NOMO-1 (cell line): ENCODE measurements around the gene TEX14.

Source experiments
- DNase-seq, 2 experiments: peaks; one replicate each; lab custom pipeline; 2025; ENCODE audit not compliant: unreplicated experiment in 2 of 2; lab: John Stamatoyannopoulos, UW

The TEX14 gene

GRCh38 chr17:58530655-58531054 lies 161.2 kb downstream of the TEX14 start:
- DNase-seq, result no peak

GRCh38 chr17:58529275-58529674 lies 162.6 kb downstream of the TEX14 start:
- DNase-seq, result no peak

- no peak for DNase-seq
Observed at GRCh38 chr17:58528443-58528842, 163.4 kb downstream of the TEX14 start.

- no peak for DNase-seq
Observed at GRCh38 chr17:58527949-58528348, 163.9 kb downstream of the TEX14 start.

- DNase-seq, result no peak
Observed at GRCh38 chr17:58527306-58527705, 164.5 kb downstream of the TEX14 start.

GRCh38 chr17:58525239-58525638 lies 166.6 kb downstream of the TEX14 start:
- DNase-seq, result no peak

- no peak for DNase-seq
Observed at GRCh38 chr17:58521680-58522079, 170.2 kb downstream of the TEX14 start.

- no peak for DNase-seq
Observed at GRCh38 chr17:58520843-58521430, 170.9 kb downstream of the TEX14 start.

- peak; percentile 100 for DNase-seq
Observed at GRCh38 chr17:58517928-58518609, 173.8 kb downstream of the TEX14 start.

- no peak for DNase-seq
Observed at GRCh38 chr17:58517378-58517927, 174.4 kb downstream of the TEX14 start.

- no peak for DNase-seq
Observed at GRCh38 chr17:58516644-58517377, 175.0 kb downstream of the TEX14 start.

- no peak for DNase-seq
Observed at GRCh38 chr17:58515286-58515685, 176.6 kb downstream of the TEX14 start.

GRCh38 chr17:58514770-58515157 lies 177.1 kb downstream of the TEX14 start:
- no peak for DNase-seq

- DNase-seq, result peak; percentile 65 to 83
Observed at GRCh38 chr17:58513965-58514769, 177.7 kb downstream of the TEX14 start, which contains the start of gene MTMR4. Gene MTMR4, minus strand, starts transcription at chr17:58514638. Its CDS starts 231 bp downstream, at chr17:58514407.

- no peak for DNase-seq
Observed at GRCh38 chr17:58513267-58513964, 178.4 kb downstream of the TEX14 start.

GRCh38 chr17:58510075-58510474 lies 181.8 kb downstream of the TEX14 start:
- no peak for DNase-seq

- DNase-seq, result no peak
Observed at GRCh38 chr17:58508341-58509067, 183.3 kb downstream of the TEX14 start.

- peak; percentile 74 to 85 for DNase-seq
Observed at GRCh38 chr17:58507123-58507634, 184.7 kb downstream of the TEX14 start.
